Measurements from ENCODE around the gene RSRP1. TPM values are rescaled to one million over a fixed set of nuclear protein-coding genes. Genes with fewer than 3 reads are reported as not detected.
"Not testable (repeated sequence)": the region's sequence is repeated elsewhere in the genome, so short reads cannot be mapped to it uniquely, and the experiment has no call there.

Gene RSRP1
- total RNA-seq, 1 donor from 2014 or later, result 106 TPM

DNA sequence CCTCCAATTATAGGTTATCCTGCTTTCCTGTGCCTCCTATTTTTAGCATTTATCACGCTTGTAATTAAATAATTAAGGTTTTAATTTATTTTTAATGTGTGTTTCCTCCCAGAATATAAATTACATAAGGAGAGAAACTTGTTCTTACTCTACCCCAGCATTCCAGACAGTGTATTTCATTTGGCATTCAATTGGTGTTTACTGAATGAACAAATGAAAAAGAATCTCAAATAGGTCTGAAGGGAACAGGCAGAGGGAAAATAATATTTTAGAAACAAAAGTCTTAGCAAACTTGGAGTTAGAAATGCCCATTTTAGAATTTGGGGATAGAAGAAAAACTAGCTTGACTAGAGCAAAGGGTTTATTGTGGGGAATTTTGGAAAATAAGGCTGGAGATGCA lies 9.9 kb upstream of the RSRP1 start:
- no peak for DNase-seq (ENCODE audit: low spot score)

DNA sequence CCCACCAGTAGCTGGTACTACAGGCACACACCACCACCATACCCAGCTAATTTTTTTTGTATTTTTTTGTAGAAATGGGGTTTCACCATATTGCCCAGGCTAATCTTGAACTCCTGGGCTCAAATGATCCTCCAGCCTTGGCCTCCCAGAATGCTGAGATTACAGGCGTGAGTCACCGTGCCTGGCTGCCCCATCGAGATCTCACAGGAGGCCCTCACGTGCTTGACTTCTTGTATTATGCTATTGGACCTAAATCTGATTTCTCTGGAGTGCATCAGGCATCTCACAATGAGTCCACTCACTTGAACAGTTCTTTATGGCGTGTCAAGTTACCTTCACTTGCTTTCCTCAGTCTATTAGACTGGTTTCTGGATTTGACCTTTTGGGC lies 9.3 kb upstream of the RSRP1 start:
- DNase-seq (ENCODE audit: low spot score), result no peak

DNA sequence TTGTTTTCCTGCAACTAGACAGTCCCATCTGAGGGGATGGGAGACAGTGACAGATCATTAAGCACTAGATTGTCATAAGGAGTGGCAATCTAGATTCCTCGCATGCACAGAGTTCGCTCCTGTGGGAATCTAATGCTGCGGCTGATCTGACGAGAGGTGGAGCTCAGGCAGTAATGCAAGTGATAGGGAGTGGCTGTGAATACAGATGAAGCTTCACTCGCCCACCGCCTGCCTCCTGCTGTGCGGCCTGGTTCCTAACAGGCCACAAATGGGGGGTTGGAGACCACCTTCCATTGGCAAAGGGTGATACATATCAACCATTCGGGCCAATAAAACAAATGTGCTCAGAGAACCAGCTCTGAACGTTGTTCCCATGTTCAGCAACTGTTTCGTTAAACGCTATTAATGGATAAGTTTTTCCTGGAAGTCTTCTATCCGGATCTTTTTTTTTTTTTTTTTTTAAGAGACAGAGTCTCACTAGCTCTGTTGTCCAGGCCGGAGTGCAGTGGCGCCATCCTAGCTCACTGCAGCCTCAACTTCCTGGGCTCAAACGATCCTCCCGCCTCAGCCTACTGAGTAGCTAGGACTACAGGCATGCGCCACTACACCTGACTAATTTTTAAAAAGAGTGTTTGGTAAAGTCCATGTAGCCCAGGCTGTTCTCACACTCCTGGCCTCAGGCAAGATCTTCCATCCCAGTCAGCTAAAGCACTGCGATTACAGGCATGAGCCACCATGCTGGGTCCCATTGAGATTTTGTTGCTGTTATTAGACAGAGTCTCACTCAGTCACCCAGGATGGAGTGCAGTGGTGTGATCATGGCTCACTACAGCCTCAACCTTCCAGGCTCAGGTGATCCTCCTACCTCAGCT lies 8.7 kb upstream of the RSRP1 start:
- DNase-seq (ENCODE audit: low spot score), result no peak

DNA sequence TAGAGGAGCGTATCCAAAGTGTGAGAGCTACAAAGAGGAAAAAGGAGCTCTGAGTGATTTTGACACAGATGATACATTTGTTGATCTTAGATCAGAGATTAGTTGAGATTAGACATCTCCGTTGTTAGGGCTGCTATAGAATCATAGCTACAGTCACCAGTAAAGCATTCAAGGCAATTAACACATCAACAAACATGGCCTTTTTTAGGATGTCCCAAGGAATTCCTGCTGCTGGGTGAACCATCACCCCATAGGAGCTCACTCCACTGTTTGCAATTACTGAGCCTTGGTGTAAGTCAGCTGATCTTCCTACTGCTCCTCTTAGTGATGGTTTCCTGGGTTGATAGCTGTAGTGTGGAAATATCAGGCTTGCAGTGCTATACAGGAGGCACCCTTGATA lies 6.7 kb upstream of the RSRP1 start:
- no peak for DNase-seq (ENCODE audit: low spot score)

DNA sequence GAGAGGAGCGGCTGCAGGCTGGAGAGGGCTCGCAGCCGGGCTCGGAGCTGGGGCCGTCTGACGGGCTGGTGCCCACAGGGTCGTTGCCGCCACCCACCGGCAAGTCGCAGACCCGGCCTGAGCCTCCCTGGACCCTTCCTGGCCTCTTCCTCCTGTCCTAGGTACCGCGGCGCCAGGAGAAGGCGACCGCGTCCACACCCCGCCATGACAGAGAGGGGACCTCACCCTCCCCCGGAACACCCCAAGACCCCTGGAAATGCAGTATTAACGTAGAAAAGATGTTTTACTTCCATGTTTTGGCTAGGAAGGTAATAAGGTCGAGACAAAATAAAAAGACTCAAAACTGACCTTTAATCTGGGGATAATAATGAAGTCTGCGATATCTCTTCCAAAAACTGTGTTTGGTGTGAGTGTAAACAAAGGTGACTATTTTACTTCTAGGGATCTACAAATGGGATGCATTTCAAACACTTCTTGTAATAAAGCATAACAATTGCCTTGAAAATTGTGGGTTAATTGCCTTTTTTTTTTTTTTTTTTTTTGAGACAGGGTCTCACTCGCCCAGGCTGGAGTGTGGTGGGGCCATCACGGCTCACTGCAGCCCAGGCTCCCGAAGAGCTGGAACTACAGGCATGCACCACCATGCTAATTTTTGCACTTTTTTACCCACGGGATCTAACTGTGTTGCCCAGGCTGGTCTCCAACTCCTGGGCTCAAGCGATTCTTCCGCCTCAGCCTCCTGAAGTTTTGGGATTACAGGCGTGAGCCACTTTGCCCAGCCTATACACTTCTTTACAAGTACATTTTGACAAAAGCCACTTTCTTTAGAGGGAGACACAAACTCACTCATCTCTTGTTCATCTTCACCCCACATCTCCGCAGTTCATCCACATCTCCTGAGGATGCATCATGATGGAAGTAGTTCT lies 838 bp upstream of the RSRP1 start:
- DNase-seq (ENCODE audit: low spot score), result no peak

DNA sequence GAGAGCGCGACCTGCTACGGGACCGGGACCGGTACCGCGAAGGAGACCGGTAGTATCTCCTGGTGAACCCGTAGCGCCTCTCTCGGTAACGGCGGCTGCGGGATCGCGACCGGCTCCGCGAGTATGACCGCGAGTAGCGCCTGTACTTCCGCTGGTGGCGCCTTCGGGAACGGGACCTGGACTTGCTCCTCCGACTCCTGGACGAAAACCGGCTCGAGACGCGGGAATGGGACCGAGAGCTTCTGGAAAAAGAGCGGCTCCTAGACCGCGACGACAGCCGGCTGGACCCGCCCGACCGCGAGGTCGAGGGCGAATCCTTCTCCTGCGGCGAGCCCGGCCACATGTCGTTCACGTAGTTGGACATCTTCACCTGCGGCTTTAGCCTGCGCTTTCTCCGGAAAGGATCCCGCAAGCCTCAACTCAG lies 642 bp downstream of the RSRP1 start:
- no peak for DNase-seq (ENCODE audit: low spot score)

DNA sequence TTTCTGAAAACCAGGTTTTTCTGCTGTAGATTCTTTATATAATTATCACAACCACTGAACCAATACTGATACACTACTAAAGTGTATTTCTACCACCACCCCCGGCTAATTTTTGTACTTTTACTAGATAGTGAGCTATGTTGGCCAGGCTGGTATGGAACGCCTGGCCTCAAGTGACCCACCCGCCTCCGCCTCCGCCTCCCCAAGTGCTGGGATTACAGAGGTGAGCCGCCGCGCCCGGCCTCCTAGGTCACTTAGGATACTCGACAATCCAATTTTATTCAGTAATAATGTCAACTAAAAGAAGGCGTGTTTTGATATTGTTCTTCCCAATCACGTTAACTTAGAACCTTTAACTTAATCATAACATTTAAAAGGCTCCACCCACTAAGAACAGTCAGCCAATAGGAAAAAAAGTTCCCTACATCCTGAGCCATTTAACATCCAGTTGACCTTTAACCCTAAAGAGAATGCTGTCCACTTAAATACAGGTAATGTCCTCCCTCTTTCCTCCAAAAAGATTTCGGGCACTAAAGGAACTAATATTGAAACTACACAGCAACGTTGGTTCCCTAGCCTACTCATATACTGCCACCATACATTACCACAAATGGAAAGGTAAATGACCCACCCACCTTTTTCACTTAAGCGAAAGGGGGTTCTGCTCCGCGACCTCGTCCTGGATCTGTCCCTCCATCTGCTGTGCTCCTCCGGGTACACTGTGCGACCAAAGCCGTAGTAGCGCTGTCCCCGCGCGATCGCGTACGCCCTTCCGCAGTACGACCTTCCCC lies 1.2 kb downstream of the RSRP1 start:
- no peak for DNase-seq (ENCODE audit: low spot score)

DNA sequence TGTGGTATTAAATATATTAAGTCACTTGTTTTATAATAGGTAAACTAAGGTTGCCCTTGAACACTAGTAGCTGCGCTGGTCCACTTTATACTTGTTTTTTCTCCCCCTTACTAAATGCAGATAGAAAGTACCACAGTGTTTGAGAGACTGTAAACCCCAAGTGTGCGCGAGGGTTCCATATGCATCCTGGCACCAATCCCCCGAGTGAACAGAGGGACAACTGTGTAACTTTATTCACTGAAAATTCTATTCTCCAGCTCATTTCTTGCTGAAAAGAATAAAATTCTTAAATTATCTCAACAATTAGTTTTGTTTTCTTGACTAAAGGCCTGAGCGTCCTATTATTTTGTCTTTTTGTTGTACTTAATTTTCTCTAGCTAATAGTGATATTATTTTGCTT lies 1.9 kb downstream of the RSRP1 start:
- DNase-seq (ENCODE audit: low spot score), result no peak

DNA sequence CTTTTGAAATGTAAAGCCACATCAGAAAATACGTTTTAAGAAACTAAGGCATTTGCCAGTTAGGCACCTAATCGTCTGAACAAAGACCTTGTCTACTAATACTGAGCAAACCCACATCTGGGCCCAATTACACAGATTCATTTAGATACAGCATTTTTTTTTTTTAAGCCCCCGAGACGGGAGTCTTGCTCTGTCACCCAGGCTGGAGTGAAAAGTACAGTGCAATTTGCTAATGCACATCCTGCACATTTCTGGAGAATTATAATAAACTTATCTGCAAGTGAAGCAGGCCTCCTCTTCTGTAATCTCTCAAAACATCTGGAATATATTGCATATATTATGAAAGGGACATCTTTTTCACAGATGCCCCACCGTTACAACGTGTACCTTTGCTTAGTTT lies 3.3 kb downstream of the RSRP1 start:
- DNase-seq (ENCODE audit: low spot score), result no peak

DNA sequence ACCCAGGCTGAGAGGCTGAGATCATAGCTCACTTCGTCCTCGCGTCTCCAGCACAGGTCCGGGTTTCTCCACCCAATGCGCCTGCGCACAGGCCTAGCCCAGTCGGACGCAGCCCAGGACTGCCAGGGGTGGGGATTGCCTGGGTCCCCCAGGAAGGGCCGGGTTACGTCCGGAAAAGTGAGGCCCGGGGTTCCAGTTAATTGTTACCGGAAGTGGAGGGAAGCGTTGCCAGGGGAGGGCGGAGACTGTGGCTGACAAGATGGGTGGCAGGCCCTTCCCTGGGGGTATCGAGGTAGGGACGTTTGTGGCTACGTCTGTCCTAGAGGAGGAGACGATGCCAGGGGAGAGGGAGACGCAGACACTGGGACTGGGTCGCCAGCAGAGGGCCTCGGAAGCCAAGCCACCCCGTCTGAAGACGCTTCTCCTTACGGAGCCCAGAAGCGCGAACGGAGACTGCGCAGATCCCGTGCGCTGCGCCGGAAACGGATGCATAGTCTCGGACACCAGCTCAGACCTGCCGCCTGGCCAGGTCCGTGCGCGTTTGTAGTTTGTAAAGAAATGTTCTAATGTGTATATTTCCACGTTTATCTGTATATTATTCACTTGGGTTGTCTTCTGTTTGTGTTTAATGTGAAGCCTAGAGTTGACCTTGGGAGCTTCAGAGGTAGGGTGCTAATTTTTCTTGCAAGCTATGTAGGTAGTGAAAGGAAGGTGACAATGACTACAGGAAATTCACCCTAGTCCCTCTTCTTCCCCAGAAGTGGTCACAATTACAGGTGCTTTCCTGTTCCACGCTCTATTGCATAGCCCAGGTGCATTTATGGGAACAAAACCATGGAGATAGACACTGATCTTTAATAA lies 7.3 kb downstream of the RSRP1 start:
- peak; percentile 98 for DNase-seq (ENCODE audit: low spot score)

DNA sequence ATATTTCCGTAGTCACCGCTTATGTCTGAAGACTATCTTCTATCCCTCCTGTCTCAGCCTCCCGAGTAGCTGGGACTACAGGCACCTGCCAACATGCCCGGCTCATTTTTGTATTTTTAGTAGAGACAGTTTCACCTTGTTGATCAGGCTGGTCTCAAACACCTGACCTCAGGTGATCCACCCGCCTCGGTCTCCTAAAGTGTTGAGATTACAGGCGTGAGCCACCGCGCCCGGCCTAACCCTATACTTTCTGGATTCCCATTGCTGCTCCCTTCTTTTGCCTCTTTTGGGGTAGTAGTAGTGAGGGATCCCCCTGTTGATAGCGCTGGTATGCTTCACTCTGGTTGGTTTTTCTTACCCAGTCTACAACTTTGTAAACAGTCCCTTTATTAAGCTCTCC lies 9.2 kb downstream of the RSRP1 start:
- no peak for DNase-seq (ENCODE audit: low spot score)

DNA sequence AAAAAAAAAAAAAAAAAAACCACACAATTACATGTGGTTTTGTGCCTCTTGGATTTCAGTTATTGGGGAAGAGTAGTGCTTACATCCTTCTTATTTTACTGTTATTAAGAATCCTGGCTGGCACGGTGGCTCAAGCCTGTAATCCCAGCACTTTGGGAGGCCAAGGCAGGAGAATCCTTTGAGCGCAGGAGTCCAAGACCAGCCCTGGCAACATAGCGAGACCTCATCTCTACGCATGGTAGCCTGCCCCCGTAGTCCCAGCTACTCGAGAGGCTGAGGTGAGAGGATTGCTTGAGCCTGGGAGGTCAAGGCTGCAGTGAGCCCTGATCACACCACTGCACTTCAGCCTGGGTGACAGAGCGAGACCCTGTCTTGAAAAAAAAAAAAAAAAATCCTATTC lies 11.0 kb downstream of the RSRP1 start:
- not testable (repeated sequence) for DNase-seq (ENCODE audit: low spot score)

DNA sequence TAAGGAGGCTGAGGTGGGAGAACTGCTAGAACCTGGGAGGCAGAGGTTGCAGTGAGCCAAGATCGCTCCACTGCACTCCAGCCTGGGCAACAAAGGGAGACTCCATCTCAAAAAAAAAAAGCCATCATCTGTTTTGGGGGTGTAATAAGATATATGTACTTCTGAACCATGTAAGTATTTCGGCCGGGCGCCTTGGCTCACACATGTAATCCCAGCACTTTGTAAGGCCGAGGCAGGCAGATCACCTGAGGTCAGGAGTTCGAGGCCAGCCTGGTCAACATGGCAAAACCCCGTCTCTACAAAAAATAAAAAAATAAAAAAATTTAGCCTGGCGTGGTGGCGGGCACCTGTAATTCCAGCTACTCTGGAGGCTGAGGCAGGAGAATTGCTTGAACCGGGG lies 11.8 kb downstream of the RSRP1 start:
- not testable (repeated sequence) for DNase-seq (ENCODE audit: low spot score)

DNA sequence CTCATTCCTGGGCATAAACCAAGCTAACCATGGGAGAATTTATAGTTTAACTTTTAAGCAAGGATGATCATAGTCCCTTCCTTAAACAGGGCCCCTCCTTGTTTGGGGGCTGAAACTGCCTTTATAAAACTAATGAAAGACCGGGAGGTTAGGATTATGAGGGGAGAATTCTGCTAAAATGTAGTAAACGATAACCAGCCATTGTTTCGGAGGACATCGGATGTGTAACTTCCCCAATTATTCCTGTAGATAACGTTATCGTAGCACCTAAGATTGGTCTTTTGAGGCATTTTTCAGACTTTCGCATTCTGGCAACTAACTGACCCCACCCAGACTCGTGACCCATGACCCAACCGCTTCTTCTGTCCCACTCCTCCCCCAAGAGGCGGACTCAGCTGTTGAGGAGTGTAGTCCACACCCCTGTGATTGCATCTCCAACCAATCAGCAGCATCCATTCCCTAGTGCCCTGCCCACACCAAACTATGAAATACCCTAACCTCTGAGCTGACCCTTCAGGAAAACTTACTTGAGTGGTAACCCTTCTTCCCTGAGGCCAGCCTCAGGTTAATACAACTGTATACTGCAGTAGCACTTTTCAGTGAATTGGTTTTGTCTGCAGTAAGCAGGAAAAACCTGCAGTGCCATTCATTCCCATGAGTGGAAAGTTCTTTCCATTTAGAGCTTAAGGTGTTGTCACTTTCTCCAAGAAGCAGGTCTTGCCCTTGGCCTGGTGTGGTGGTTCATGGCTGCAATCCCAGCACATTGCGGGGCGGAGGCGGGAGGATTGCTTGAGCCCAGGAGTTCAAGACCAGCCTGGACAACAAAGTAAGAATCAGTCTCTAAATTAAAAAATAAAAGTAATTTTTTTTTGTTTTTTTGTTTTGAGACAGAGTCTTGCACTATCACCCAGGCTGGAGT lies 14.1 kb downstream of the RSRP1 start:
- DNase-seq (ENCODE audit: low spot score), result peak; percentile 88

DNA sequence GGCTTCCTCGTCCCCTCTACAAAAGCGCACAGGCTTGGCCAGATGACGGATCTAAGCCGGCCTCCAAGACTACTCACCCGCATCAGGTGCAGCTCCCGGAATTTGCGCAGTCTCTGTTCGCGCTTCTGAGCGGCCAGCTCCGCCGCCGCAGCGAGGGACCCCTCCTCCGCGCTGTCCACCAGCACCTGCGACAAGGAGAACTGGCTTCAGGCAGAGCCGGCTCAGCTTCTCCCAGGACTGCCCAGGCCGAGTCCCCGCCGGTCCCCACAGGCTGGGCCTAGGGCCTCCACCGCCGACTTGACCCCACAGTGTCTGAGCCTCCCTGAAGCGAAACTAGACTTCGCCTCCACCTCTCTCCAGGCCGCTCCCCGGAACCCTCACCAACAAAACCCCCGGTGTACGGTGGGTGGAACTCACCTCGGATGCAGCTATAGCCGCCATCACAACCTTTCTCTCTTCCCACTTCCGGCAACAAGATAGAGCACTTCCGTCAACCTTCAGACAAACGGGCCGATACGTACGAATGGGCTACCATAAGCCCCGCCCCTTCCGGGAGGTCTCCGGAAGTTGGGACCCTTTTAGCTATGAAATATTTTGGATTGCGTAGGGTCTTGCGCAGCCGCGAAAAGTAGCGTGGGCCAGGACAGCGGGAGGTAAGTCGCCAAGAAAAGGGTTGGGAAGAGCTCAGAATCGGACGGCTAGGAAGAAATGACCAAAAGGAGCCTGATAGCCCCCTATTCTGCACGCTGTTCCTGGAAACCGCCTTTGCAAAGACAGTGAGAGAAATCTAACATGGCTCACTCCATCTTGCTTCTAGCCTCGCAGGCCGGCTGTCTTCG lies 15.0 kb downstream of the RSRP1 start, which contains the start of gene SYF2:
TSS of gene SYF2 (minus strand) at position 476 of the 839 bp plus-strand sequence. CDS start at position 441, 35 bp downstream.
- DNase-seq (ENCODE audit: low spot score), result peak; percentile 98

DNA sequence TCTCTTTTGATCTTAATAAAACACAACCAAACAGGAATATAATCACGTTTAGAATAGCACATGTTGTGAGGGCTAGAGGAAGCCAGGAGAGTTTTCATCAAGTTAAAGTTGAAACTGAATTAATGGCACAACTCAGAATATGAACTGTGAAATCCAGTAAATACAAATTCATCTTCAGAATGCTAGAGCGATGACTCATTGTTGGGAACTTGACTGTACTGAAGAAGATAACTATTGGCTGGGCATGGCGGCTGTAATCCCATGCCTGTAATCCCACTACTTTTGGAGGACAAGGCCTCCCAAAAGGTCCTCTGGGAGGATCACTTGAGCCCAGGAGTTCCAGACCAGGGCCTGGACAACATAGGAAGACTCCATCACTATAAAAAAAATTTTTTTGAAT lies 23.8 kb downstream of the RSRP1 start:
- DNase-seq (ENCODE audit: low spot score), result no peak

DNA sequence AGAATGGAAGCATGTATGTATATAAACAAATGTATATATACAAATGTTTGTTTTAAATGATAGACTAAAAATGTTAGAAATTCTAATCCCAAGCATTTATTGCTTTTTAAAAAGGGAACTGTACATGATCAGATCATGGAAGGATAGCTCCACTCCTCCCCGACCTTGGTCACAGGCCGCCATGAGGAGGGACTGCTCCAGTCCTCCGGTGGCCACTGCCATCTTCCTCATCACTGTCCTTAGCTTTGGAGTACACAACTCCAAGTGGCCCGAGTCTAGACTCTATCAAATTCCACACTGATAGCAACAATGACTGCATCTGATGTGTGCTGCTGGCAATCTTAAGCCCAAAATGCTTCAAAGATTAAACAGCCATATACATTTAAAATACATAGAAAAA lies 24.6 kb downstream of the RSRP1 start:
- no peak for DNase-seq (ENCODE audit: low spot score)

DNA sequence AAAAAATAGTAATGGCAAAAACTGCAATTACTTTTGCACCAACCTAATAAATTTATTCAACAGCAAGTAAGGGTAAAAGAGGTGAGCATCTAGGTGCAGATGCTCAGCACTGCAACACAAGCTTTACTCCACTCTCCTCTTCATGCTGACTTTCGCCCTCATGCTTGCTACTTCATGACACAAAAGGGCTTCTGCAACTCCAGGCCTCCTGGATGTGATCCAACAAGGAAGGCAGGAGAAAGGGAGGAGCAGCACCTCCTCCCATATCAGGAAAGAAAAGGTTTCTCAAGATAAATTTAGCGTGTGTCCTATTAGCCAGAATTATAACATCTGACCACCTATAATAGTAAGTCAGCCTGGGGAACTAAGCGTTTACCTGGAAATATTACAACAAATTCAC lies 26.6 kb downstream of the RSRP1 start:
- no peak for DNase-seq (ENCODE audit: low spot score)
